ENCODE measurements around the gene HOMER1. TPM values are rescaled to one million over a fixed set of nuclear protein-coding genes. Genes with fewer than 3 reads are reported as not detected.

HOMER1 gene
- total and polyA plus RNA-seq, 10 of the 15 experiments (the other 5 are each of a cell fraction or from before 2014, with no cell fraction given): 0.96 to 22.0 (median 7.5) TPM

DNA sequence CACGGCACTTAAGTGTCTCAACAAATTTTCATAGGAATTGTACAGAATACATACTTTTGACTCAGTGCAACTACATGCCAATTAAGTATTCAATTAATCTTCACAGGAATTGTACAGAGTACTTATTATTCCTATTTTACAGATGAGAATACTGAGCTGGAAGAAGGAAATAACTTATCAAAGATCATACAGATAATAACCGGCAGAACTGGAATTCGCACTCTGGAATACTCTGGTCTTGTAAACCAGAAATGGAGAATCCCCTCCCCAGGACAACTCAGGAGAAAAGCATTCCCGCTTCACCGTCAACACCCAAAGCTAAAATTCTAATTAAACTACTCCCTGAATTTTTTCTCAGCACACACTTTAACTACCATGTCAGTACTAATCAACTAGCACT, 112.7 kb downstream of the HOMER1 start:
- POLR2A ChIA-PET: no interaction called here
- 96% methylated on average over 5 of the region's 5 CpGs for WGBS (ENCODE audit: insufficient coverage, insufficient replicate concordance, low lambda C conversion rate, missing lambda C conversion rate)
- intact Hi-C loops (cut with micrococcal nuclease; ENCODE audit: unreplicated experiment): no loop called here

More for the DNA sequence above, 112.7 kb downstream of the HOMER1 start:
- in situ Hi-C loops (cut with MboI): no loop called here
- Histone ChIP-seq H3K4me1 (ENCODE audit: control insufficient read depth, insufficient read depth, low read length) (no peaks in the 10 kb centered on the region), H3K36me3 (ENCODE audit: control insufficient read depth in 2 of 2, insufficient read depth in 2 of 2, low read length in 1 of 2) (no peaks in the 10 kb centered on the region), H3K4me2 (ENCODE audit: control insufficient read depth, insufficient read depth) (no peak overlapping the region), H2AFZ (ENCODE audit: control insufficient read depth, low read depth, low read length) (no peak overlapping the region), H3K27ac (ENCODE audit: control insufficient read depth, insufficient read depth) (no peak overlapping the region), H3K79me2 (ENCODE audit: control insufficient read depth, insufficient read depth, low read length) (no peaks in the 10 kb centered on the region), H3K4me3 (no peak overlapping the region), H4K20me1 (ENCODE audit: control insufficient read depth, insufficient read depth) (no peaks in the 10 kb centered on the region), H3K9me3 (replicated peaks; ENCODE audit: control insufficient read depth, insufficient read depth, low read length) (no peaks in the 10 kb centered on the region), H3K9ac (ENCODE audit: control insufficient read depth, insufficient read depth, low read length) (no peak overlapping the region), H3K27me3 (replicated peaks in 1 of 2; ENCODE audit: control insufficient read depth in 2 of 2, insufficient read depth in 2 of 2, low read length in 1 of 2) (no peaks in the 10 kb centered on the region)
- ChIA-PET CTCF (interaction anchor here (0.9 kb wide), 1 partner anchor 268 kb away, joined by 3 read pairs; no protein-coding TSS in a partner anchor), RAD21 (ENCODE audit: unreplicated experiment) (no interaction called here), SMC1A (ENCODE audit: uncharacterized antibody, unreplicated experiment) (no interaction called here)
- TF ChIP-seq KAT2A (conservative IDR thresholded peaks at IDR 0.05; ENCODE audit: control insufficient read depth, low read depth, low read length) (no peak), ZNF217 (IDR thresholded peaks at IDR 0.05) (no peak), IKZF1 (conservative IDR thresholded peaks at IDR 0.05) (no peak), CEBPB (IDR thresholded peaks at IDR 0.05; ENCODE audit: borderline replicate concordance in 1 of 2, low read depth in 2 of 2, low read length in 2 of 2) (no peak)
- TF ChIP-seq, protein P1, sequence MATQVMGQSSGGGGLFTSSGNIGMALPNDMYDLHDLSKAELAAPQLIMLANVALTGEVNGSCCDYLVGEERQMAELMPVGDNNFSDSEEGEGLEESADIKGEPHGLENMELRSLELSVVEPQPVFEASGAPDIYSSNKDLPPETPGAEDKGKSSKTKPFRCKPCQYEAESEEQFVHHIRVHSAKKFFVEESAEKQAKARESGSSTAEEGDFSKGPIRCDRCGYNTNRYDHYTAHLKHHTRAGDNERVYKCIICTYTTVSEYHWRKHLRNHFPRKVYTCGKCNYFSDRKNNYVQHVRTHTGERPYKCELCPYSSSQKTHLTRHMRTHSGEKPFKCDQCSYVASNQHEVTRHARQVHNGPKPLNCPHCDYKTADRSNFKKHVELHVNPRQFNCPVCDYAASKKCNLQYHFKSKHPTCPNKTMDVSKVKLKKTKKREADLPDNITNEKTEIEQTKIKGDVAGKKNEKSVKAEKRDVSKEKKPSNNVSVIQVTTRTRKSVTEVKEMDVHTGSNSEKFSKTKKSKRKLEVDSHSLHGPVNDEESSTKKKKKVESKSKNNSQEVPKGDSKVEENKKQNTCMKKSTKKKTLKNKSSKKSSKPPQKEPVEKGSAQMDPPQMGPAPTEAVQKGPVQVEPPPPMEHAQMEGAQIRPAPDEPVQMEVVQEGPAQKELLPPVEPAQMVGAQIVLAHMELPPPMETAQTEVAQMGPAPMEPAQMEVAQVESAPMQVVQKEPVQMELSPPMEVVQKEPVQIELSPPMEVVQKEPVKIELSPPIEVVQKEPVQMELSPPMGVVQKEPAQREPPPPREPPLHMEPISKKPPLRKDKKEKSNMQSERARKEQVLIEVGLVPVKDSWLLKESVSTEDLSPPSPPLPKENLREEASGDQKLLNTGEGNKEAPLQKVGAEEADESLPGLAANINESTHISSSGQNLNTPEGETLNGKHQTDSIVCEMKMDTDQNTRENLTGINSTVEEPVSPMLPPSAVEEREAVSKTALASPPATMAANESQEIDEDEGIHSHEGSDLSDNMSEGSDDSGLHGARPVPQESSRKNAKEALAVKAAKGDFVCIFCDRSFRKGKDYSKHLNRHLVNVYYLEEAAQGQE (IDR thresholded peaks at IDR 0.05; ENCODE audit: low read depth, low read length): no peak
- BruUV-seq (replicated peaks): no TSS peak
- DNase-seq (ENCODE audit: low read depth, low spot score): no peak
- ATAC-seq: no peak
- no peak for FAIRE-seq

All from GM12878 (cell line).